ENCODE measurements around the gene SIN3A.

DNA sequence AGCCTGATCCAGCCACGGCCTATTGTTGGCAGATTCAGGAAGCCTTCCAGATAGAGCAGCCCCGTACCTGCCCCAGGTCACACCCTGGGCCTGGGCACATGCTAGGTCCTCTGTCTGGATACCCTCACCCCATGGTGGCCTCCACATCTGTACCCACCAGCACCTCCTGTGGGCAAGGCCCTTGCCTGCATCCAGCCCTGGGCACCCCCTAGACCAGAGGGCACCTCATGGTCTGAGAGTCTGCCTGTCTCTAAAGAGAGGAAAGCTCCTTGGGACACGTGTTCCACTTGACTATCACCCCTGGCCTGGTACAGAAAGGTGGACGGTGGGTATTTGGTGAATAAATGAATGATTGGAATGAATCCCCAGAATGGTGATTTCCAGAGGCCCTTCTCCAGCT lies 124.5 kb downstream of the SIN3A start:
- TF ChIP-seq, protein P1, sequence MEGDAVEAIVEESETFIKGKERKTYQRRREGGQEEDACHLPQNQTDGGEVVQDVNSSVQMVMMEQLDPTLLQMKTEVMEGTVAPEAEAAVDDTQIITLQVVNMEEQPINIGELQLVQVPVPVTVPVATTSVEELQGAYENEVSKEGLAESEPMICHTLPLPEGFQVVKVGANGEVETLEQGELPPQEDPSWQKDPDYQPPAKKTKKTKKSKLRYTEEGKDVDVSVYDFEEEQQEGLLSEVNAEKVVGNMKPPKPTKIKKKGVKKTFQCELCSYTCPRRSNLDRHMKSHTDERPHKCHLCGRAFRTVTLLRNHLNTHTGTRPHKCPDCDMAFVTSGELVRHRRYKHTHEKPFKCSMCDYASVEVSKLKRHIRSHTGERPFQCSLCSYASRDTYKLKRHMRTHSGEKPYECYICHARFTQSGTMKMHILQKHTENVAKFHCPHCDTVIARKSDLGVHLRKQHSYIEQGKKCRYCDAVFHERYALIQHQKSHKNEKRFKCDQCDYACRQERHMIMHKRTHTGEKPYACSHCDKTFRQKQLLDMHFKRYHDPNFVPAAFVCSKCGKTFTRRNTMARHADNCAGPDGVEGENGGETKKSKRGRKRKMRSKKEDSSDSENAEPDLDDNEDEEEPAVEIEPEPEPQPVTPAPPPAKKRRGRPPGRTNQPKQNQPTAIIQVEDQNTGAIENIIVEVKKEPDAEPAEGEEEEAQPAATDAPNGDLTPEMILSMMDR (IDR thresholded peaks at IDR 0.05): no peak
- TF ChIP-seq POLR2A (IDR thresholded peaks at IDR 0.05): no peak

Measured in lower leg skin (tissue), 3 donors.